Raji (cell line): ENCODE measurements around the gene MYO18B.

Source experiments
- POLR2A ChIP-seq: IDR thresholded peaks from 2 replicates; pipeline ENCODE4 v1.6.1; 2011; ENCODE audit warnings: low read depth, low read length, control low read depth; ENCODE audit not compliant: insufficient read depth

Gene MYO18B

GRCh38 chr22:25775531-25775930 is 33.5 kb downstream of the MYO18B start:
- TF ChIP-seq POLR2A = no peak

- TF ChIP-seq POLR2A = no peak
These were observed 35.4 kb downstream of the MYO18B start for GRCh38 chr22:25777411-25777810.

GRCh38 chr22:25777870-25778269 is 35.9 kb downstream of the MYO18B start:
- TF ChIP-seq POLR2A = no peak

- no peak for TF ChIP-seq POLR2A
These were observed 37.4 kb downstream of the MYO18B start for GRCh38 chr22:25779426-25779825.

GRCh38 chr22:25779890-25780289 is 37.9 kb downstream of the MYO18B start:
- no peak for TF ChIP-seq POLR2A

GRCh38 chr22:25780673-25781072 is 38.7 kb downstream of the MYO18B start:
- TF ChIP-seq POLR2A = no peak

GRCh38 chr22:25781801-25782200 is 39.8 kb downstream of the MYO18B start:
- no peak for TF ChIP-seq POLR2A

GRCh38 chr22:25782831-25783230 is 40.8 kb downstream of the MYO18B start:
- no peak for TF ChIP-seq POLR2A

- TF ChIP-seq POLR2A = no peak
These were observed 41.9 kb downstream of the MYO18B start for GRCh38 chr22:25783856-25784255.

GRCh38 chr22:25786165-25786564 is 44.2 kb downstream of the MYO18B start:
- TF ChIP-seq POLR2A = no peak

GRCh38 chr22:25791556-25791955 is 49.6 kb downstream of the MYO18B start:
- no peak for TF ChIP-seq POLR2A

- TF ChIP-seq POLR2A = no peak
These were observed 53.5 kb downstream of the MYO18B start for GRCh38 chr22:25795478-25795877.

GRCh38 chr22:25797498-25798290 is 55.7 kb downstream of the MYO18B start:
- no peak for TF ChIP-seq POLR2A

- TF ChIP-seq POLR2A = no peak
These were observed 58.8 kb downstream of the MYO18B start for GRCh38 chr22:25800766-25801165.

- TF ChIP-seq POLR2A = no peak
These were observed 60.0 kb downstream of the MYO18B start for GRCh38 chr22:25802018-25802417.

- no peak for TF ChIP-seq POLR2A
These were observed 62.7 kb downstream of the MYO18B start for GRCh38 chr22:25804676-25805075.

GRCh38 chr22:25806579-25806978 is 64.6 kb downstream of the MYO18B start:
- TF ChIP-seq POLR2A = no peak
